ENCODE results near the gene XPOT.
"Not testable (repeated sequence)": the region's sequence is repeated elsewhere in the genome, so short reads cannot be mapped to it uniquely, and the experiment has no call there.

Gene XPOT, protein sequence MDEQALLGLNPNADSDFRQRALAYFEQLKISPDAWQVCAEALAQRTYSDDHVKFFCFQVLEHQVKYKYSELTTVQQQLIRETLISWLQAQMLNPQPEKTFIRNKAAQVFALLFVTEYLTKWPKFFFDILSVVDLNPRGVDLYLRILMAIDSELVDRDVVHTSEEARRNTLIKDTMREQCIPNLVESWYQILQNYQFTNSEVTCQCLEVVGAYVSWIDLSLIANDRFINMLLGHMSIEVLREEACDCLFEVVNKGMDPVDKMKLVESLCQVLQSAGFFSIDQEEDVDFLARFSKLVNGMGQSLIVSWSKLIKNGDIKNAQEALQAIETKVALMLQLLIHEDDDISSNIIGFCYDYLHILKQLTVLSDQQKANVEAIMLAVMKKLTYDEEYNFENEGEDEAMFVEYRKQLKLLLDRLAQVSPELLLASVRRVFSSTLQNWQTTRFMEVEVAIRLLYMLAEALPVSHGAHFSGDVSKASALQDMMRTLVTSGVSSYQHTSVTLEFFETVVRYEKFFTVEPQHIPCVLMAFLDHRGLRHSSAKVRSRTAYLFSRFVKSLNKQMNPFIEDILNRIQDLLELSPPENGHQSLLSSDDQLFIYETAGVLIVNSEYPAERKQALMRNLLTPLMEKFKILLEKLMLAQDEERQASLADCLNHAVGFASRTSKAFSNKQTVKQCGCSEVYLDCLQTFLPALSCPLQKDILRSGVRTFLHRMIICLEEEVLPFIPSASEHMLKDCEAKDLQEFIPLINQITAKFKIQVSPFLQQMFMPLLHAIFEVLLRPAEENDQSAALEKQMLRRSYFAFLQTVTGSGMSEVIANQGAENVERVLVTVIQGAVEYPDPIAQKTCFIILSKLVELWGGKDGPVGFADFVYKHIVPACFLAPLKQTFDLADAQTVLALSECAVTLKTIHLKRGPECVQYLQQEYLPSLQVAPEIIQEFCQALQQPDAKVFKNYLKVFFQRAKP

DNA sequence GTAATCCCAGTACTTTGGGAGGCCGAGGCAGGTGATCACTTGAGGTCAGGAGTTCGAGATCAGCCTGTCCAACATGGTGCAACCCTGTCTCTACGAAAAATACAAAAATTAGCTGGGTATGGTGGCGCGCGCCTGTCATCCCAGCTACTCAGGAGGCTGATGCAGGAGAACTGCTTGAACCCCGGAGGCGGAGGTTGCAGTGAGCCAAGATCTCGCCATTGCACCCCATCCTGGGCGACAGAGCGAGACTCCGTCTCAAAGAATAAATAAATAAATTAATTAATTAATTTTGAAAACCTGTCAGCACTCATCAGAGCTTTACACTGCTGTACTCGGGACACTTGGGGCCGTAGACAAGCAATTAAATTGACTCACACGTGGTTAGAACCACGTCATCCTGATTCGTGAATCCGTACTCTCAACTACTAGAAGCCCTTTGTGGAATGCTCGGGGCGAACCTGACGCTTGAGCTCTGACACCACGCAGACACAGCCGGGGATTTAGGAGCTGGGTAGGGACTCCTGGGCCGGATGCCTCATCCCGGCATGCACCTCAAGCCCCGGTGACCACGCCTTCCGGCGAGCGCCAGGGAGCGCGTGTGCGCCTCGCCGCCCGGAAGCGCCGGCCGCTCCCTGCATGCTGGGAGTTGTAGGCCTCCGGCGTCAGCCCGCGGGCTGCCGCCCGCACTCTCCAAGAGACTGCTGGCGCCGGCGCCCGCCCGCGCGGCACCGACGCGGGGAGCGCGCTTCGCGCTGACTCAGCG lies at the start of gene XPOT:
Gene XPOT, plus strand, starts transcription at position 686 of the 763 bp plus-strand sequence. CDS start 5,644 bp downstream, outside the sequence.
- TF ChIP-seq, protein P1, sequence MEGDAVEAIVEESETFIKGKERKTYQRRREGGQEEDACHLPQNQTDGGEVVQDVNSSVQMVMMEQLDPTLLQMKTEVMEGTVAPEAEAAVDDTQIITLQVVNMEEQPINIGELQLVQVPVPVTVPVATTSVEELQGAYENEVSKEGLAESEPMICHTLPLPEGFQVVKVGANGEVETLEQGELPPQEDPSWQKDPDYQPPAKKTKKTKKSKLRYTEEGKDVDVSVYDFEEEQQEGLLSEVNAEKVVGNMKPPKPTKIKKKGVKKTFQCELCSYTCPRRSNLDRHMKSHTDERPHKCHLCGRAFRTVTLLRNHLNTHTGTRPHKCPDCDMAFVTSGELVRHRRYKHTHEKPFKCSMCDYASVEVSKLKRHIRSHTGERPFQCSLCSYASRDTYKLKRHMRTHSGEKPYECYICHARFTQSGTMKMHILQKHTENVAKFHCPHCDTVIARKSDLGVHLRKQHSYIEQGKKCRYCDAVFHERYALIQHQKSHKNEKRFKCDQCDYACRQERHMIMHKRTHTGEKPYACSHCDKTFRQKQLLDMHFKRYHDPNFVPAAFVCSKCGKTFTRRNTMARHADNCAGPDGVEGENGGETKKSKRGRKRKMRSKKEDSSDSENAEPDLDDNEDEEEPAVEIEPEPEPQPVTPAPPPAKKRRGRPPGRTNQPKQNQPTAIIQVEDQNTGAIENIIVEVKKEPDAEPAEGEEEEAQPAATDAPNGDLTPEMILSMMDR (conservative IDR thresholded peaks at IDR 0.05; ENCODE audit: low read depth, low read length), result no peak
- DNase-seq (ENCODE audit: low read depth), result peak; percentile 99
- peak within 1 kb of the TSS; percentile 99 for H3K4me3 ChIP-seq (ENCODE audit: low read depth, low read length)

DNA sequence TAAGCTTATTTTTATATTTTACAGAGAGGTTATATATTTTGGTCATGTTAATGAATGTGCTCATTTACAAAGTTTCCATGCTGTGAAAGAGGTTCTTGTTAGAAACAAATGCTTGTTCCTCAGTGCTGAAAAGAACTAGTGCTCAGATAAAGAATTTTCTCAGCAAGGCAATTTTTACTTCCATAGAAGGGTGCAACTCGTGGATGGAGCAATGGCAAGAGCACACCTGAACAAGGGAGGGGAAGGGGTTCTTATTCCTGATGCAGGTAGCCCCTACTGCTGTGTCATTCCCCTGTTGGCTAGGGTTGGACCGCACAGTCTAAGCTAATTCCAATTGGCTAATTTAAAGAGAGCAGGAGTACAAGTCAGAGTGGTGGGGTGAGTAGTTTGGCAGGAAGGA lies 48.0 kb upstream of the XPOT start:
- not testable (repeated sequence) for H3K4me3 ChIP-seq (ENCODE audit: low read depth, low read length); DNase-seq (ENCODE audit: low read depth)

DNA sequence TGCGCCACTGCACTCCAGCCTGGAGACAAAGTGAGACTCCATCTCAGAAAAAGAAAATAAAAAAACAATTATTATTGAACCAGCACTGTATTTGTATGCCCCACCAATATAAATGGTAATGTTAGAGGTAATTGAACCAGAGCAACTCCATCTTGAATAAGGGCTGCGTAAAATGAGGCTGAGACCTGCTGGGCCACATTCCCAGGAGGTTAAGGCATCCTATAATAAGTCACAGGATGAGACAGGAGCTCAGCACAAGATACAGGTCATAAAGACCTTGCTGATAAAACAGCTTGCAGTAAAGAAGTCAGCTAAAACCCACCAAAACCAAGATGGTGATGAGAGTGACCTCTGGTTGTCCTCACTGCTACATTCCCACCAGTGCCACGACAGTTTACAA lies 43.0 kb upstream of the XPOT start:
- DNase-seq (ENCODE audit: low read depth); H3K4me3 ChIP-seq (ENCODE audit: low read depth, low read length): not testable (repeated sequence)

DNA sequence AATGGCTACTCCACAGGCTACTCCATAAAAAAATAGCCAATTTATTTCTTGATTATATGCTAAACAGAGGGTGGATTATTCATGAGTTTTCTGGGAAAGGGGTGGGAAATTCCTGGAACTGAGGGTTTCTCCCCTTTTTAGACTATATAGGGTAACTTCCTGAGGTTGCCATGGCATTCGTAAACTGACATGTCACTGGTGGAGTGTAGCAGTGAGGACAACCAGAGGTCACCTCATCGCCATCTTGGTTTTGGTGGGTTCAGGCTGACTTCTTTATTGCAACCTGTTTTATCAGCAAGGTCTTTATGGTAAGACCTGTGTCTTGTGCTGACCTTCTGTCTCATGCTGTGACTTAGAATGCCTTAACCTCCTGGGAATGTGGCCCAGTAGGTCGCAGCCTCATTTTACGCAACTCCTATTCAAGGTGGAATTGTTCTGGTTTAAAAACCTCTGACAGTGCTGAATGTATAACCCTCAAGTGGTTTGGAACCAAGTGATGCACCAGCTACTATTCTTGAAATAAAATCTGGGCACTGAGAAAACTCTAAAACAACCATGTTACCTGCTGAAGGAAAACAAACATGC lies 41.4 kb upstream of the XPOT start:
- TF ChIP-seq, protein P1 (conservative IDR thresholded peaks at IDR 0.05; ENCODE audit: low read depth, low read length), result no peak
- no peak for DNase-seq (ENCODE audit: low read depth)
- no peak overlapping the region for H3K4me3 ChIP-seq (ENCODE audit: low read depth, low read length)

DNA sequence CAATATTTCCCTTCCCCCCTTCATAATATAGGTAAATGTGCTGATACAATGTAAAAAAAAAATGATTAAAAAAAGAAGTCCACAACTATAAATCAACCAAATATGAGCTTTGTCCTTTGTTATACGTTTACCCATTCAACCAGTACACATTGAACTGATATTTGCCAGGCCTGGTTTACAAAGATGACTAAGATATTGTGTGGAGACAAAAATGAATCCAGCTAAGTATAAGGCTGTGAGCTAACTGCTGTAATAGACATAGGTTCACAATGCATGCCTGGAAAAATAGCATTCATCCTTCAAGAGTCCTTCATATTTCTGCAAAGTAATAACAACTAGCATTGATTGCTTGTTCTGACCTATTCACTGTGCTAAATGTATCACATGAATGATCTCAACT lies 20.5 kb upstream of the XPOT start:
- TF ChIP-seq, protein P1 (conservative IDR thresholded peaks at IDR 0.05; ENCODE audit: low read depth, low read length), result no peak
- no peak for DNase-seq (ENCODE audit: low read depth)
- no peak overlapping the region for H3K4me3 ChIP-seq (ENCODE audit: low read depth, low read length)

DNA sequence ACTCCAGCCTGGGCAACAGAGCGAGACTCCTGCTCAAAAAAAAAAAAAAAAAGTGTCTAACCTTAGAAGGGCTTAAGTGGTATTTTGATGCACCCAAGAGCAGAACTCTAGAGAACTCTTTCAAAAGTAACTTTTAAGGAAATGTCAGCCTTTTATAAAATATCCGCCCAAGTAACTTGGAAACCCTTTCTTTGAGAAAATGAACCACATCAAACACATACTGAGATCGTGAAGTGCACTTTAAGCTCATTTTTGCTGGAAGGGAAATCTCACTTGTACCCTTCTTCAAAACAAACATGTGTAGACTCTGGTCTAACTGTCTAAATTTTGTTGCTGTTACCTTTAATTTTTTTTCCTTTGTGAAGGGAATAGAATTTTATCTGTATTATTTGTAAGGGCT lies 19.2 kb upstream of the XPOT start:
- DNase-seq (ENCODE audit: low read depth), result no peak
- TF ChIP-seq, protein P1 (conservative IDR thresholded peaks at IDR 0.05; ENCODE audit: low read depth, low read length), result no peak
- H3K4me3 ChIP-seq (ENCODE audit: low read depth, low read length), result no peak overlapping the region

DNA sequence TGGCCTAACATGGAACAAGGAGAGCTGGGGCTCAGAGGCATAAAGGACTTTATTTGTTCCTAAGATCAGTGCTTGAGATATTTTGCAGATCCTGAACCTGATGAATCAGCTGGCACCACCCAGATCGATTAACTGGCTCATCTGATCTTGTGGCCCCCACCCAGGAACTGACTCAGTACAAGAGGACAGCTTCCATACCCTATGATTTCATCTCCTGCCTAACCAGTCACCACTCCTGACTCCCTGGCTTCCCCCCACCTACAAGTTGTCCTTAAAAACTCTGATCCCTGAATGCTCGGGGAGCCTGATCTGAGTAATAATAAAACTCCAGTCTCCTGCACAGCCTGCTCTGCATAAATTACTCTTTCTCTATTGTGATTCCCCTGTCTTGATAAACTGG lies 18.7 kb upstream of the XPOT start:
- TF ChIP-seq, protein P1 (conservative IDR thresholded peaks at IDR 0.05; ENCODE audit: low read depth, low read length), result no peak
- no peak for DNase-seq (ENCODE audit: low read depth)
- H3K4me3 ChIP-seq (ENCODE audit: low read depth, low read length), result no peak overlapping the region

All from choroid plexus epithelial cell (primary cell).